Measurements from ENCODE around the gene LRCH4.

Gene LRCH4, protein sequence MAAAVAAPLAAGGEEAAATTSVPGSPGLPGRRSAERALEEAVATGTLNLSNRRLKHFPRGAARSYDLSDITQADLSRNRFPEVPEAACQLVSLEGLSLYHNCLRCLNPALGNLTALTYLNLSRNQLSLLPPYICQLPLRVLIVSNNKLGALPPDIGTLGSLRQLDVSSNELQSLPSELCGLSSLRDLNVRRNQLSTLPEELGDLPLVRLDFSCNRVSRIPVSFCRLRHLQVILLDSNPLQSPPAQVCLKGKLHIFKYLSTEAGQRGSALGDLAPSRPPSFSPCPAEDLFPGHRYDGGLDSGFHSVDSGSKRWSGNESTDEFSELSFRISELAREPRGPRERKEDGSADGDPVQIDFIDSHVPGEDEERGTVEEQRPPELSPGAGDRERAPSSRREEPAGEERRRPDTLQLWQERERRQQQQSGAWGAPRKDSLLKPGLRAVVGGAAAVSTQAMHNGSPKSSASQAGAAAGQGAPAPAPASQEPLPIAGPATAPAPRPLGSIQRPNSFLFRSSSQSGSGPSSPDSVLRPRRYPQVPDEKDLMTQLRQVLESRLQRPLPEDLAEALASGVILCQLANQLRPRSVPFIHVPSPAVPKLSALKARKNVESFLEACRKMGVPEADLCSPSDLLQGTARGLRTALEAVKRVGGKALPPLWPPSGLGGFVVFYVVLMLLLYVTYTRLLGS

DNA sequence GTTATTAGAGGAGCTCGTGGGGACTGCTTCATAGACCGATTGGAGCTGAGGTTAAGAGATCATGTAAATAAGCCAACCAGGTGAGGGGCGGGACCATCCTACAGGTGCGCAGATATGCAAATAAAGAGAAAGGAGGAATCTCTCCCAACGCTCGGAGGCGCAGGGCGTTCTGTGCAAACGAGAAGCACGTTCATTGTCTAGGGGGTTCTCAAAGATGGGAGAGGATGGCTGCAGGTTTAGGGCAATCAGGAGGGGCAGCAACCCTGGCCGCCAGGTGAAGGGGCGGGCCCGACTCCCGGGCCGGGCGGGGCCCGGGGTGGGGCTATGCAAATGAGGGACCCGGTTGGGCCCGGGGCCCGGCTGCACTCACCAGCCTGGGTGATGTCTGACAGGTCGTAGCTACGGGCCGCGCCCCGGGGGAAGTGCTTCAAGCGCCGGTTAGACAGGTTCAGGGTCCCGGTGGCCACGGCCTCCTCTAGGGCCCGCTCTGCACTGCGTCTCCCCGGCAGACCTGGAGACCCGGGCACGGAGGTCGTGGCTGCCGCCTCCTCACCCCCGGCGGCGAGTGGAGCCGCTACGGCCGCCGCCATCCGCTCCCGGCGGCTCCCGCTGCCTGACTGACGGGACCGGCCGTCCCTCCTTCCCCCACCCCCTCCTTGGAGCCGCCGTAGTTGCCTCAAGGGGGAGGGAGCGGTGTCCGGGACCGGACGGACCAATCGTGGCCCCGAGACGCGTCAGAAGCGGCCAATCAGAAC, at the start of gene LRCH4:
Gene LRCH4, minus strand, starts transcription at position 619 of the 755 bp plus-strand sequence. Its CDS starts 29 bp downstream, at position 590.
- no peak for FAIRE-seq

DNA sequence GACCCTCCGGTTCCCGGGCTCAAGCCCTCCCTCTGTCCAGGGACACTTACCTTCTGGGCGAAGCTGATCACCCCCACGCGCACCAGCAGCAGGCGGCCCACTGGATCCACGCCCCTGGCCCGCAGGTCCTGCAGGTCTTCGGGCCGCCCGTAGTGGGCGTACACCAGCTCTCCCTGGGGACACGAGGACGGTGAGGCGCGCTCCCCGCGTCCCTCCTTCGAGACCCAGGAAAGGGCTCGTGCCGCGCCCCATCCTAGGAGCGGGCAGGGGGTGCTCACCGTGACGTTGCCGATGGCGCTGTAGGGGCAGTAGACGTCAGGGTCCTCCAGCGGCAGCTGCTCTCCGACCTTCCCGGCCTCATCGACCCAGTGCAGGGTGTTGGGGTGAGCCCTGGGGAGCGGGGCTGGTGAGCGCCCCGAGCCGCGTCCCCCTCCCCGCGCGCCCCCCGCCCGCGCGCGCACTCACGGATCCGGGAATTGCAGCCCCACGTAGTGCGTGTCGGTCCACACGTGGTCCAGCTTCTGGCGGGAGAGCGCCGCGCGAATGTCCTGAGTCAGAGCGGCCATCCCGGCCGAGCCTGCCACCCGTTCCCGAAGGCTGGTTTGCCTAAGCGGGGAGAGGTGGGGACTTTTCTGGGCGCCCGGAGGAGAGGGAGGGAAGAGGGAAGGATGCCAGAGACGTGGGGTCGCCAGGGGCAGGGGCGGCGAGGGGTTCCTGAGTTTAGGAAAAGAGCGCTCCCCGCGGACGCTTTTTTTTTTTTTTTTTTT, 47.2 kb upstream of the LRCH4 start:
- FAIRE-seq = no peak

- no peak for FAIRE-seq
Observed at GRCh38 chr7:100630066-100630465, 44.1 kb upstream of the LRCH4 start.

DNA sequence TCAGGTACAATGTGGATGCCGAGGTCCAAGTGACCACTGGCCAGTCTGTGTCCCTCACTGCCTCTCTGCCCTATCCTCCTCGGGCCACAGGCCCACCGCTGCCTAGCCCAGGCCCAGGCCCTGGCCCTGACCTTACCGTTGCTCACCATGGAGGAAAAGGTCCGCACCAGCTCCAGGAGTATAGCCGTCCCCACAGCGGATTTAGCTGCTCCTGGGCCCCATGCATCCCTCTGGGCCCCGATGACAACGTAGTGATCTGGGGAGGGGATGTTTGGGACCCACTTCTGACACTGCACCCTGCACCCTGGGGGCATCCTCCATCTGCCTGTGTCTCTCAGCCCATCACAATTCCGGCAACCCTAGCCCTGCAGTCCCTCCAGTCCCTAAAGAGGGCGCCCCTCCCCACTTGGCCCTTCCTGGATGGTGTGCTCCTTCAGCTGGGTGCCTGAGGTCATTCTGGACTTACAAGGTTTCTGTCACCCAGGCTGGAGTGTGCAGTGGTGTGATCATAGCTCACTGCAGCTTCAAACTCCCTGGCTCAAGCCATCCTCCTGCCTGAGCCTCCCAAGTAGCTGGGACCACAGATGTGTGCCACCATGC, 43.3 kb upstream of the LRCH4 start:
- no peak for FAIRE-seq

GRCh38 chr7:100627238-100627549, 41.3 kb upstream of the LRCH4 start:
- no peak for FAIRE-seq

- FAIRE-seq = no peak
Observed at GRCh38 chr7:100626530-100627237, 40.8 kb upstream of the LRCH4 start.

DNA sequence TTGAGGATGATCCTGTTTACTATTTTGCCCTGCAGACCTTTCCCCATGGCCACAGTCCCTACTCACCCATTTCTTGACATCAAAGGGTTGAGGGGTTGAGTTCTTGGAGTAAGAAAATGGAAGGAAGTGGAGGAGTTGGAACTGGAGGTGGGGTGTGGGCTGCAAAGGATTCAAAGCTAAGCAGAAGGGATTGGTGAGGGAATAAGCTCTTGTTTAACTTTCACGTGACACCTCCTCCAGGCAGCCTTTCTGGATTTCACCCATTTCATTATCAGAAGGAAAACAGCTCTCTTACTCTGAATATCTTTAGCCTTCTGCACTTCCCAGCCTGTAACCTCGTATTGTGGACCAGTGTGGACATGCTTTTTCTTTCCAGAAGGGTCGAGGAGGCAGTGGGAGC, 40.1 kb upstream of the LRCH4 start:
- FAIRE-seq = no peak

- FAIRE-seq = no peak
Observed at GRCh38 chr7:100623951-100624824, 38.3 kb upstream of the LRCH4 start.

GRCh38 chr7:100621554-100621953, 35.6 kb upstream of the LRCH4 start:
- FAIRE-seq = no peak

GRCh38 chr7:100620804-100621203, 34.9 kb upstream of the LRCH4 start:
- FAIRE-seq = no peak

DNA sequence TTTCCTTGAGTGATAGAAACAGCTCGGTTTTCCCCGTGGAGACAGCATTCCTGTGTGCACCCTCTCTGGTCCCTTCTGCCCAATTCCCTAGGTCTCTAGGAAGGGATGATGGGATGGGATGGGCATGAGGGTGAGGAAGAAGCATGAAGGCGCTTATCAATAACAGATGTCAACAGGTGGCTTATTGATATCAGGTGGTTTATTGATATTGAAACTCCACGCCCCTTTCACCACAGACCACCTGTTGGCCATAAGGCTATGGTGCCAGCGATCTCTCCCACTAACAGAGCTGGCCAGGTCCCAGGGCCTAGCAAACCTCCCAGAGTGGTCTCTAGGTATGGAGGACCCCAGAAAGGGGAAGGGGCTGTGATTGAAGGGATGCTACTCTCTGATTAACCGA, 34.3 kb upstream of the LRCH4 start:
- no peak for FAIRE-seq

- no peak for FAIRE-seq
Observed at GRCh38 chr7:100614308-100614861, 28.5 kb upstream of the LRCH4 start.

- no peak for FAIRE-seq
Observed at GRCh38 chr7:100613412-100614175, 27.7 kb upstream of the LRCH4 start.

- FAIRE-seq = no peak
Observed at GRCh38 chr7:100612730-100613390, 26.9 kb upstream of the LRCH4 start.

DNA sequence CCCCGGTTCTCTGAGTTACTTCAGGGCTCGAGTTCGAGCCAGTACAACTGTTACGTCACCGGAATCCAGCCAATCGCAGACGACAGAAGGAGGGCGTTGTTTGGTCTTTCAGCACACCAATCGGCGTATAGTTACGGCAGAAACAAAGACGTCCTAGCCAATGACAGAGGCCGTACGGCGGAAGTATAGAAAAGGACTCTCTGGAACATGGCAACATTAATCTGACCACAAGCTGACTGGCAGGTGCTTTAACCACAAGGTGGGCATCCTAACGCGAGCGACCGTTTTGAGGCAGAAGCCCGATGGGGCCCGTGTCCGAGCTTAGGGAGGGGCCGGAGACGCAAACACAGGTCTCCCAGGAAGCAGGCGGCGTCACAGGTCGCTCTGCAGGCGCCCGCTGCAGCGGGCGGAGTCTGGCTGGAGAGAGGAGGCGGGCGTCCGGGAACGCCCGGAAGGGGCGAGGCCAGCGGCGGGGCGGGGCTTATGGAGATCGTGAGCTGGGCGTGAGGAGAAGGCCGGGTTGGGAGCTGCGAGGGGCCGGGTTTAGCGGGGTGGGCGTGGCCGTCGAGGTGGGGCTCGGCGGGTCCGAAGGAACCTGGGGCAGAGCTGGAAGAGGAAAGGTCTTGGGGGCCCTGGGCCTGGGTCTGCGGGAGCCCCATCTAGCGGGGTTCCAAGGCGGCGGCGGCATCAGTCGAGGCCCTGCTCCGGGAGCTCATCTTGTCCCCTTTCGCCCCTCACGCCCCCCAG, 26.2 kb upstream of the LRCH4 start, which contains the start of gene MOSPD3:
Gene MOSPD3, plus strand, starts transcription at position 558 of the 747 bp plus-strand sequence. CDS start 252 bp downstream, outside the sequence.
- FAIRE-seq = peak; percentile 98

DNA sequence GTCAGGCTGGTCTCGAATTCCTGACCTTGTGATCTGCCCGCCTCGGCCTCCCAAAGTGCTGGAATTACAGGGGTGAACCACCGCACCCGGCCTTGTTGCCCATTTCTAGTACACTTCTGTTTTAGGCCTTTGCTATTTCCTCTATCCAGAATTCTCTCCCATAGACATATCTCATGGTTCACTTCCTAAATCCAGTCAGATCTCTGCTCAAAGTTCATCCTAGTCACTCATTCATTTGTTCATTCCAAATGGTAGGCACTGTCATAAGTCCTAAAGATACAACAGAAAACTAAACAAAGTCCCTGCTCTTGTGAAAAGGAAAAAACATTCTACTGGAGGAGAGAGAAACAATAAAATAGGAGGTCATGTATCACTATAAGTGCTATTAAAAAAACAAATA, 24.0 kb upstream of the LRCH4 start:
- no peak for FAIRE-seq

GRCh38 chr7:100607111-100607510, 21.2 kb upstream of the LRCH4 start:
- FAIRE-seq = no peak

DNA sequence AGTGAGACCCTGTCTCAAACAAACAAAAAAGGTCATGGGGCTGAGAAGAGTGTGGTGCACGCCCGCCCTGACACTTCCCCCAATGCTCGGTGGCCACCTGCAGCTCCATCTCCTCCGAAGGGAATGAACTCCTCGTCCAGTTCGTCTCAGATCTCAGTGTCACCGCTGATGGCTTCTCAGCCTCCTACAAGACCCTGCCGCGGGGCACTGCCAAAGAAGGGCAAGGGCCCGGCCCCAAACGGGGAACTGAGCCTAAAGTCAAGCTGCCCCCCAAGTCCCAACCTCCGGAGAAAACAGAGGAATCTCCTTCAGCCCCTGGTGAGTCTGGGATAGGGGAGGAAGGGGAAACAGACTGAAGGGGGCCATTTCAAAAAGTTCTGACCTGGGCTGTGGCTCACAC, 20.4 kb upstream of the LRCH4 start:
- no peak for FAIRE-seq
